Keratinocyte (primary cell): ENCODE results near the gene HK1. TPM values are rescaled to one million over a fixed set of nuclear protein-coding genes. Genes with fewer than 3 reads are reported as not detected.

ENCODE experiments used
- DNase-seq: peaks from one replicate; pipeline ENCODE4 v3.0.0-alpha.2; 2011; ENCODE audit warnings: low read depth, missing footprints, low spot score
- FAIRE-seq: peaks from 2 replicates; lab custom pipeline; 2011; peaks lifted over from hg19 to GRCh38; lab: Jason Lieb, UNC
- H2AFZ ChIP-seq: 2 replicates; pipeline ENCODE4 v1.6.0; 2012; ENCODE audit warnings: low read length, control low read depth, inconsistent platforms; ENCODE audit not compliant: control insufficient read depth
- H3K27ac ChIP-seq: 2 replicates; pipeline ENCODE4 v1.5.1; 2011; ENCODE audit warnings: low read length; ENCODE audit not compliant: control insufficient read depth, insufficient read depth
- H3K27me3 ChIP-seq: 3 replicates; pipeline ENCODE4 v1.6.0; 2011; ENCODE audit warnings: low read length; ENCODE audit not compliant: control insufficient read depth, insufficient read depth; ENCODE audit errors: extremely low read depth
- H3K36me3 ChIP-seq, 2 experiments: 2 replicates in 1 of 2; 3 replicates in 1 of 2; pipeline ENCODE4 v1.5.1; 2011; ENCODE audit warnings: low read length in 2 of 2, mild to moderate bottlenecking in 1 of 2; ENCODE audit not compliant: control insufficient read depth in 2 of 2, insufficient read depth in 2 of 2; ENCODE audit errors: extremely low read depth in 1 of 2
- H3K4me1 ChIP-seq: 3 replicates; pipeline ENCODE4 v1.5.1; 2011; ENCODE audit warnings: low read length; ENCODE audit not compliant: control insufficient read depth, insufficient read depth; ENCODE audit errors: extremely low read depth
- H3K4me2 ChIP-seq: 3 replicates; pipeline ENCODE4 v1.6.0; 2011; ENCODE audit warnings: low read depth, low read length; ENCODE audit not compliant: control insufficient read depth, insufficient read depth; ENCODE audit errors: extremely low read depth
- H3K4me3 ChIP-seq, 3 experiments: fragments of 200-600 bp in 1 of 3; sonication (generic) in 1 of 3; 2 replicates in 2 of 3; 3 replicates in 1 of 3; pipeline ENCODE4 v1.5.1; 2011 to 2016; ENCODE audit warnings: low read length in 3 of 3, mild to moderate bottlenecking in 3 of 3, control low read depth in 2 of 3, inconsistent platforms in 1 of 3, low read depth in 1 of 3, mixed read lengths in 1 of 3, mixed run types in 1 of 3, moderate library complexity in 1 of 3; ENCODE audit not compliant: control insufficient read depth in 2 of 3, insufficient read depth in 2 of 3; ENCODE audit errors: extremely low read depth in 1 of 3
- H3K79me2 ChIP-seq: 2 replicates; pipeline ENCODE4 v1.6.0; 2012; ENCODE audit warnings: low read length; ENCODE audit not compliant: control insufficient read depth, insufficient read depth
- H3K9ac ChIP-seq: 3 replicates; pipeline ENCODE4 v1.6.0; 2011; ENCODE audit warnings: low read length; ENCODE audit not compliant: control insufficient read depth, insufficient read depth; ENCODE audit errors: extremely low read depth
- H3K9me1 ChIP-seq: 3 replicates; pipeline ENCODE4 v1.6.0; 2011; ENCODE audit warnings: low read length; ENCODE audit not compliant: control insufficient read depth, insufficient read depth; ENCODE audit errors: extremely low read depth
- H3K9me3 ChIP-seq: 2 replicates; pipeline ENCODE4 v1.5.1; 2012; ENCODE audit warnings: low read depth, low read length; ENCODE audit not compliant: control insufficient read depth
- H4K20me1 ChIP-seq: 3 replicates; pipeline ENCODE4 v1.6.0; 2011; ENCODE audit warnings: low read length; ENCODE audit not compliant: control insufficient read depth, insufficient read depth; ENCODE audit errors: extremely low read depth
- CTCF ChIP-seq, 3 experiments: IDR thresholded peaks in 1 of 3; conservative IDR thresholded peaks in 1 of 3; optimal IDR thresholded peaks in 1 of 3; 2 replicates in 2 of 3; 3 replicates in 1 of 3; pipeline versions ENCODE3 to v1.5.1; 2011; ENCODE audit warnings: low read length in 3 of 3, mild to moderate bottlenecking in 3 of 3, moderate library complexity in 2 of 3, control low read depth in 1 of 3, inconsistent platforms in 1 of 3; ENCODE audit not compliant: insufficient read depth in 2 of 3; ENCODE audit errors: extremely low read depth in 1 of 3
- EZH2 ChIP-seq: IDR thresholded peaks from one replicate; pipeline ENCODE4 v1.6.1; 2012; ENCODE audit warnings: inconsistent platforms, mild to moderate bottlenecking, low read length, moderate library complexity
- dilution Hi-C: fragments of 300-500 bp; cut with MboI; formaldehyde crosslinking; loops from one replicate; pipeline ENCODE4 v1.7.0; 2020; ENCODE audit warnings: low sequenced_read_pairs; ENCODE audit not compliant: extremely low pct_ligation_motif_present
- polyA plus RNA-seq, 5 experiments: library from polyadenylated mRNA; depleted of rRNA in 3 of 5; stranded (reverse) in 3 of 5; stranded (forward) in 1 of 5; unstranded in 1 of 5; fragments of >200 nt; gene quantifications; 1 replicate in 1 of 5; 2 replicates in 3 of 5; 3 replicates in 1 of 5; pipeline versions ENCODE4 v1.2.1 to v1.2.3, GENCODE V29; 2011 to 2012; ENCODE audit warnings: missing spikeins in 2 of 5, low read depth in 1 of 5, low replicate concordance in 1 of 5

The HK1 gene
- polyA plus RNA-seq, 1 donor (not counting 4 experiments of a cell fraction or from before 2014, with no cell fraction given): 106 TPM

- FAIRE-seq: no peak
- dilution Hi-C loops: no loop called here
- Histone ChIP-seq H3K9me1 (no peaks in the 10 kb centered on the region), H4K20me1 (no peaks in the 10 kb centered on the region), H3K79me2 (no peaks in the 10 kb centered on the region), H2AFZ (no peak overlapping the region), H3K9ac (no peak overlapping the region), H3K27ac (no peak overlapping the region), H3K27me3 (no peaks in the 10 kb centered on the region), H3K4me3 (no peak overlapping the region), H3K4me1 (peaks cover 5% of the 10 kb centered on the region), H3K9me3 (no peaks in the 10 kb centered on the region), H3K36me3 (no peaks in the 10 kb centered on the region), H3K4me2 (no peak overlapping the region)
- no peak for DNase-seq
- TF ChIP-seq CTCF (optimal IDR thresholded peaks at IDR 0.05 in 1 of 3, IDR thresholded peaks at IDR 0.05 in 1 of 3, conservative IDR thresholded peaks at IDR 0.05 in 1 of 3; ENCODE audit: extremely low read depth in 1 of 3, insufficient read depth in 2 of 3, low read length in 3 of 3) (no peak), EZH2 (no peak)
Measured at GRCh38 chr10:69414036-69415018, 136.0 kb downstream of the HK1 start.

GRCh38 chr10:69415049-69415448 is 136.8 kb downstream of the HK1 start:
- no peak overlapping the region for H3K4me2 ChIP-seq
- H3K27me3 ChIP-seq: no peaks in the 10 kb centered on the region
- FAIRE-seq: no peak
- H3K36me3 ChIP-seq: no peaks in the 10 kb centered on the region
- dilution Hi-C loops: no loop called here
- no peak overlapping the region for H3K27ac ChIP-seq
- H3K4me1 ChIP-seq: peaks cover 5% of the 10 kb centered on the region
- DNase-seq: no peak
- H3K4me3 ChIP-seq: no peak overlapping the region
- H3K9me1 ChIP-seq: no peaks in the 10 kb centered on the region
- no peaks in the 10 kb centered on the region for H3K79me2 ChIP-seq
- H2AFZ ChIP-seq: no peak overlapping the region
- TF ChIP-seq EZH2: no peak
- TF ChIP-seq CTCF (optimal IDR thresholded peaks at IDR 0.05 in 1 of 3, IDR thresholded peaks at IDR 0.05 in 1 of 3, conservative IDR thresholded peaks at IDR 0.05 in 1 of 3; ENCODE audit: extremely low read depth in 1 of 3, insufficient read depth in 2 of 3, low read length in 3 of 3): no peak
- H3K9me3 ChIP-seq: no peaks in the 10 kb centered on the region
- no peak overlapping the region for H3K9ac ChIP-seq
- no peaks in the 10 kb centered on the region for H4K20me1 ChIP-seq
